MM.1S (cell line): Measurements from ENCODE around the gene MIA2.
A peak's percentile ranks its signal among the peaks of the same experiment; 100 is the strongest.
"Not testable (repeated sequence)": the region's sequence is repeated elsewhere in the genome, so short reads cannot be mapped to it uniquely, and the experiment has no call there.

Source experiments
- DNase-seq: peaks from one replicate; pipeline ENCODE4 v3.0.0-alpha.2; 2015
- H2AFZ ChIP-seq: fragments of 300-600 bp; sonication (generic); 2 replicates; pipeline ENCODE4 v1.6.0; 2016; ENCODE audit warnings: antibody characterized with exemption, low read length
- H3F3A ChIP-seq: fragments of 300-600 bp; sonication (generic); 2 replicates; pipeline ENCODE4 v1.6.1; 2016; ENCODE audit warnings: mild to moderate bottlenecking, antibody characterized with exemption, low read length, moderate library complexity, mixed read lengths; ENCODE audit not compliant: insufficient read depth
- H3K27ac ChIP-seq: fragments of 300-600 bp; sonication (generic); 2 replicates; pipeline ENCODE4 v1.5.1; 2016; ENCODE audit warnings: mild to moderate bottlenecking, low read length
- H3K27me3 ChIP-seq: fragments of 300-600 bp; sonication (generic); replicated peaks from 2 replicates; pipeline ENCODE4 v1.6.0; 2016; ENCODE audit warnings: low read length; ENCODE audit not compliant: insufficient read depth
- H3K36me3 ChIP-seq: fragments of 300-600 bp; sonication (generic); replicated peaks from 2 replicates; pipeline ENCODE4 v1.6.1; 2016; ENCODE audit warnings: mild to moderate bottlenecking, low read length, mixed read lengths; ENCODE audit not compliant: insufficient read depth
- H3K4me1 ChIP-seq: fragments of 300-600 bp; sonication (generic); 2 replicates; pipeline ENCODE4 v1.6.1; 2016; ENCODE audit warnings: low read length, mixed read lengths
- H3K4me2 ChIP-seq: fragments of 300-600 bp; sonication (generic); 2 replicates; pipeline ENCODE4 v1.6.0; 2016; ENCODE audit warnings: low read depth, low read length
- H3K4me3 ChIP-seq: fragments of 300-600 bp; sonication (generic); 2 replicates; pipeline ENCODE4 v1.5.1; 2016; ENCODE audit warnings: low read length, mixed read lengths
- H3K79me2 ChIP-seq: fragments of 300-600 bp; sonication (generic); 2 replicates; pipeline ENCODE4 v1.6.1; 2016; ENCODE audit warnings: mixed run types, low read length, mixed read lengths
- H3K9ac ChIP-seq: fragments of 300-600 bp; sonication (generic); 2 replicates; pipeline ENCODE4 v1.6.1; 2016; ENCODE audit warnings: low read length, mixed read lengths
- H3K9me2 ChIP-seq: fragments of 300-600 bp; sonication (generic); replicated peaks from 2 replicates; pipeline ENCODE4 v1.6.1; 2016; ENCODE audit warnings: mild to moderate bottlenecking, low read length, mixed read lengths; ENCODE audit not compliant: insufficient read depth
- H3K9me3 ChIP-seq: fragments of 300-600 bp; sonication (generic); replicated peaks from 2 replicates; pipeline ENCODE4 v1.6.1; 2016; ENCODE audit warnings: mild to moderate bottlenecking, low read length, mixed read lengths; ENCODE audit not compliant: insufficient read depth
- H4K20me1 ChIP-seq: fragments of 300-600 bp; sonication (generic); 2 replicates; pipeline ENCODE4 v1.6.1; 2016; ENCODE audit warnings: mild to moderate bottlenecking, low read length, moderate library complexity, mixed read lengths; ENCODE audit not compliant: insufficient read depth
- EZH2 ChIP-seq: fragments of 300-600 bp; sonication (generic); optimal IDR thresholded peaks from 2 replicates; pipeline ENCODE3; 2017; ENCODE audit warnings: low read depth, mild to moderate bottlenecking, antibody characterized with exemption, low read length, mixed read lengths
- EZH2phosphoT487 ChIP-seq: fragments of 300-600 bp; sonication (generic); IDR thresholded peaks from 2 replicates; pipeline ENCODE4 v1.6.1; 2018; ENCODE audit warnings: antibody characterized with exemption, low read length
- TF ChIP-seq, protein P1 (sequence below): fragments of 300-600 bp; sonication (generic); IDR thresholded peaks from 2 replicates; pipeline ENCODE4 v1.5.1; 2016; ENCODE audit warnings: antibody characterized with exemption, low read length, mixed read lengths

The MIA2 gene

DNA sequence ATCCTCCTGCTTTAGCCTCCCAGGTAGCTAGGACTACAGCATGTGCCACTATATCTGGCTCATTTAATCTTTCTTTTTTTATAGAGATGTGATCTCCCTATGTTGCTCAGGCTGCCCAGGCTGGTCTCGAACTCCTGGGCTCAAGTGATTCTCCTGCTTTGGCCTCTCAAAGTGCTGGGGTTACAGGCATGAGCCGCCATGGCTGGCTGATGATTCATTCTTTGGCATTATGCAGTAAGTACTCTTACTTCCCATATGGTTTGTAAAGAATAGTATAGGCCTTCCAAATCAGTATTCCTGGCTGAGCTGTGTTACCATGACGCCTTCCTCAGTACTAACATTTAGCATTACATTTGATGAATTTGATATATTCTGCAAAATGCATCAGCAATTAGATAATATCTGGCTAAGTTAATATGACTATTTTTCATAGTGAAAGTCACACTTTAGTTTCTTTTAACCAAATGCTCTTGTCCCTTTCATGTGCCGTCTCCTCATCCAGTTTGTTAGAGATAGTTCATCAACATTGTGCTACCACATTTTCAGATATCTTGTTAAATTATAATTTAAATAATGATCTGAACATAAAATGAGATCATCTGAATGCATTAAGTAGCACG lies 3.2 kb upstream of the MIA2 start:
- Histone ChIP-seq H3K4me2 (no peak overlapping the region), H3K4me1 (0 out of 2 replicates have a peak, but pooled peaks cover 3% of the 10 kb centered on the region), H3K4me3 (no peak overlapping the region), H2AFZ (no peak overlapping the region), H3F3A (no peaks in the 10 kb centered on the region), H3K27ac (no peak overlapping the region), H3K79me2 (no peaks in the 10 kb centered on the region), H3K36me3 (no peaks in the 10 kb centered on the region), H3K9ac (no peak overlapping the region), H3K27me3 (no peaks in the 10 kb centered on the region), H3K9me2 (no peaks in the 10 kb centered on the region), H4K20me1 (no peaks in the 10 kb centered on the region), H3K9me3 (no peaks in the 10 kb centered on the region)
- DNase-seq: no peak
- TF ChIP-seq EZH2phosphoT487: no peak
- TF ChIP-seq, protein P1, sequence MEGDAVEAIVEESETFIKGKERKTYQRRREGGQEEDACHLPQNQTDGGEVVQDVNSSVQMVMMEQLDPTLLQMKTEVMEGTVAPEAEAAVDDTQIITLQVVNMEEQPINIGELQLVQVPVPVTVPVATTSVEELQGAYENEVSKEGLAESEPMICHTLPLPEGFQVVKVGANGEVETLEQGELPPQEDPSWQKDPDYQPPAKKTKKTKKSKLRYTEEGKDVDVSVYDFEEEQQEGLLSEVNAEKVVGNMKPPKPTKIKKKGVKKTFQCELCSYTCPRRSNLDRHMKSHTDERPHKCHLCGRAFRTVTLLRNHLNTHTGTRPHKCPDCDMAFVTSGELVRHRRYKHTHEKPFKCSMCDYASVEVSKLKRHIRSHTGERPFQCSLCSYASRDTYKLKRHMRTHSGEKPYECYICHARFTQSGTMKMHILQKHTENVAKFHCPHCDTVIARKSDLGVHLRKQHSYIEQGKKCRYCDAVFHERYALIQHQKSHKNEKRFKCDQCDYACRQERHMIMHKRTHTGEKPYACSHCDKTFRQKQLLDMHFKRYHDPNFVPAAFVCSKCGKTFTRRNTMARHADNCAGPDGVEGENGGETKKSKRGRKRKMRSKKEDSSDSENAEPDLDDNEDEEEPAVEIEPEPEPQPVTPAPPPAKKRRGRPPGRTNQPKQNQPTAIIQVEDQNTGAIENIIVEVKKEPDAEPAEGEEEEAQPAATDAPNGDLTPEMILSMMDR: no peak

DNA sequence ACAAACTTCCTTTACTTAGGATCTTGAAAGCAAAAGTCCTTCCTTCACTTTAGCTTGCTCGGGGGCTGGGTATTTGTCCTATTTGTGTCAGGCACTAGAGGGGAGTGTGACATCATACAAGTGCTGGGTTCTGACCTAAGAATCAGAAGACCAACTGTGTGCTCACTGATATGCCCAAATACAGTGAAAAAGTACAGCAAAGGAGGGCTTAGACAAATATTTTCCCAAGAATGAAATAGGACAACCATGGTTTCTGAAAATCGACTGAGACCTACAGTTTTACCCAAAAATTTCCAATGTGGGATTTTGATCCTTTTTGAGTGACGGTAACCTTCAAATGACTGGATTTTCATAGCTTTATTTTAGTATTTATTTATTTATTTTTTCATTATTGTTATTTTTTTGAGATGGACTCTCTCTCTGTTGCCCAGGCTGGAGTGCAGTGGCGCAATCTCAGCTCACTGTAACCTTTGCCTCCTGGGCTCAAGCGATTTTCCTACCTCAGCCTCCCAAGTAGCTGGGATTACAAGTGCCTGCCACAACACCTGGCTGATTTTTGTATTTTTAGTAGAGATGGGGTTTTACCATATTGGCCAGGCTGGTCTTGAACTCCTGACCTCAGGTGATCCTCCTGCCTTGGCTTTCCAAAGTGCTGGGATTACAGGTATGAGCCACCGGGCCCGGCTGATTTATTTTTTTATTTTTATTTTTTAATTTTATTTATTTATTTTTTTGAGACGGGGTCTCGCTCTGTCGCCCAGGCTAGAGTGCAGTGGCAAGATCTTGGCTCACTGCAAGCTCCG lies 1.8 kb upstream of the MIA2 start:
- H3K4me1 ChIP-seq, H4K20me1 ChIP-seq, H3K27me3 ChIP-seq, H3K4me3 ChIP-seq, H2AFZ ChIP-seq, H3F3A ChIP-seq, H3K36me3 ChIP-seq, H3K4me2 ChIP-seq, H3K9me2 ChIP-seq, H3K79me2 ChIP-seq, H3K9ac ChIP-seq, H3K9me3 ChIP-seq, H3K27ac ChIP-seq: not testable (repeated sequence)
- TF ChIP-seq, protein P1: peak; percentile 38
- peak; percentile 47 for DNase-seq

DNA sequence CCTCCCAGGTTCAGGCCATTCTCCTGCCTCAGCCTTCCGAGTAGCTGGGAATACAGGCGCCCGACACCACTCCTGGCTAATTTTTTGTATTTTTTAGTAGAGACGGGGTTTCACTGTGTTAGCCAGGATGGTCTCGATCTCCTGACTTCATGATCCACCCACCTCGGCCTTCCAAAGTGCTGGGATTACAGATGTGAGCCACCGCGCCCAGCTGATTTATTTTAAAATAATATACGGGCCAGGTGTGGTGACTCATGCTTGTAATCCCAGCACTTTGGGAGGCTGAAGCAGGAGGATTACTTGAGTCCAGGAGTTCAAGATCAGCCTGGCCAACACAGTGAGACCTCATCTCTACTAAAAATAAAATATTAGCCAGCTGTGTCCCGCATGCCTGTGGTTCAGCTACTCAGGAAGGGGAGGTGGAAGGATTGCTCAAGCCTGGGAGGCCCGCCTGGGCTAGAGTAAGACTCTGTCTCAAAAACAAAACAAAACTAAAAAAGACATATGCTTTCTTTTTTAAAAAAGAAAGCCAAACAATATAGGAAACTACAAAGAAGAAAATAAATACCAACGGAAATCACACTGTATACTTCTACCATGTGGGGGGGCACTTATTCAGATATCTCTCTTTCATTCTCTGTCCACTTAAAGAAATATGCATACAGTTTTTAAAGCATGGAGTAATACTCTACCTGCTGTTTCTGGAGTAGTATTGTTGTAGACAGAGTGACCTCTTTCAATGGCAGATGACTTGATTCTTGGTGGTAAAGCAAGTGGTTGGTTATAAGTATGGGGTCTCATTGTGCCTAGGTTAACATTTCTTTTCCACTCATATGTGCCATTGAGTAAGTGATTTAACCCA lies 930 bp upstream of the MIA2 start:
- Histone ChIP-seq H3K4me2 (peak overlapping the region; percentile 45; the same call in 1 of the 2 replicates), H3K36me3 (no peaks in the 10 kb centered on the region)

DNA sequence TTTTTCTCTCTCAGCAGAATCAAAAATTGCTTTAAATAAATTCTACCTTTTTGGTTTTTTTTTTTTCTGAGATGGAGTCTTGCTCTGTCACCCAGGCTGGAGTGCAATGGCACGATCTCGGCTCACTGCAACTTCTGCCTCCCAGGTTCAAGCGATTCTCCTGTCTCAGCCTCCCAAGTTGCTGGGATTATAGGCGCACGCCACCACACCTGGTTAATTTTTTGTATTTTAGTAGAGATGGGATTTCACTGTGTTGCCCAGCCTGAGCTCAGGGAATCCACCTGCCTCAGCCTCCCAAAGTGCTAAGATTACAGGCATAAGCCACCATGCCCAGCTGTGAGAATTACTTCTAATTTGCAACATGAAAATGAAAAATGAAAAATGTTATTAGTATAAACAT lies 1.3 kb downstream of the MIA2 start:
- H3K4me3 ChIP-seq, H3K9ac ChIP-seq, H3K9me3 ChIP-seq, H4K20me1 ChIP-seq, H3K4me2 ChIP-seq, H3K27me3 ChIP-seq, H3K27ac ChIP-seq, H3F3A ChIP-seq, H3K79me2 ChIP-seq, H3K4me1 ChIP-seq, H2AFZ ChIP-seq, H3K36me3 ChIP-seq, DNase-seq, H3K9me2 ChIP-seq: not testable (repeated sequence)

More for the DNA sequence above, 930 bp upstream of the MIA2 start:
- no peak overlapping the region for H3K9ac ChIP-seq
- TF ChIP-seq EZH2: no peak
- no peak for TF ChIP-seq EZH2phosphoT487
- TF ChIP-seq, protein P1: no peak
- peak overlapping the region; percentile 33; the same call in 1 of the 2 replicates for H3K4me3 ChIP-seq
- no peaks in the 10 kb centered on the region for H3K9me3 ChIP-seq
- H3K27me3 ChIP-seq: no peaks in the 10 kb centered on the region
- no peaks in the 10 kb centered on the region for H3K79me2 ChIP-seq
- H3K9me2 ChIP-seq: no peaks in the 10 kb centered on the region
- H4K20me1 ChIP-seq: no peaks in the 10 kb centered on the region
- 0 out of 2 replicates have a peak, but pooled peaks cover 3% of the 10 kb centered on the region for H3K4me1 ChIP-seq
- H2AFZ ChIP-seq: peak overlapping the region; percentile 63
- no peaks in the 10 kb centered on the region for H3F3A ChIP-seq
- peak; percentile 46 for DNase-seq
- peak overlapping the region; percentile 19; the same call in 1 of the 2 replicates for H3K27ac ChIP-seq

DNA sequence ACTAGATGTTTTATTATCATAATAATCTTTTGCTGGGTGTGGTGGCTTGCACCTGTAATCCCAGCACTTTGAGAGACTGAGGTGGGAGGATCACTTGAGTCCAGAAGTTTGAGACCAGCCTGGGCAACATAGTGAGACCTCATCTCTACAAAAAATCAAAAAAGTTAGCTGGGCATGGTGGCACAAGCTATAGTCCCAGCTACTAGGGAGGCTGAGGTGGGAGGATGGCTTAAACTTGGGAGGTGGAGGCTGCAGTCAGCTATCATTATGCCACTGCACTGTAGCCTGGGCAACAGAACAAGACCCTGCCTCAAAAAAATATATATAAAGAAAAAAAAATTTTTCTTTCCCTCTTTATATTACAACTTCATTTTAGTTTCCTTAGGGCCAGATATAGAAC lies 1.8 kb downstream of the MIA2 start:
- DNase-seq, H4K20me1 ChIP-seq, H3K9me2 ChIP-seq, H3K36me3 ChIP-seq, H3F3A ChIP-seq, H3K79me2 ChIP-seq, H3K9ac ChIP-seq, H3K4me1 ChIP-seq, H3K4me2 ChIP-seq, H3K9me3 ChIP-seq, H3K4me3 ChIP-seq, H3K27me3 ChIP-seq, H3K27ac ChIP-seq, H2AFZ ChIP-seq: not testable (repeated sequence)
